Measurements from ENCODE around the gene PGA5.
"Not testable (repeated sequence)": the region's sequence is repeated elsewhere in the genome, so short reads cannot be mapped to it uniquely, and the experiment has no call there.

The PGA5 gene
- total RNA-seq: 0 reads per million in 2 donors

GRCh38 chr11:61240875-61241274 lies at the start of gene PGA5:
Gene PGA5 (plus strand): TSS chr11:61241175. CDS start chr11:61241227, 52 bp downstream.
- not testable (repeated sequence) for DNase-seq

GRCh38 chr11:61193596-61193995 lies 47.4 kb upstream of the PGA5 start:
- no peak for DNase-seq

- no peak for DNase-seq
Measured at GRCh38 chr11:61194169-61194671, 46.8 kb upstream of the PGA5 start.

GRCh38 chr11:61194981-61195695 lies 45.8 kb upstream of the PGA5 start:
- DNase-seq: no peak

- DNase-seq: no peak
Measured at GRCh38 chr11:61195719-61196118, 45.3 kb upstream of the PGA5 start.

GRCh38 chr11:61198361-61198760 lies 42.6 kb upstream of the PGA5 start:
- DNase-seq: no peak

- no peak for DNase-seq
Measured at GRCh38 chr11:61198948-61199523, 41.9 kb upstream of the PGA5 start.

- DNase-seq: no peak
Measured at GRCh38 chr11:61201476-61201875, 39.5 kb upstream of the PGA5 start.

- DNase-seq: not testable (repeated sequence)
Measured at GRCh38 chr11:61202950-61203746, 37.8 kb upstream of the PGA5 start, which contains the start of gene PGA3. Gene PGA3 (plus strand): TSS chr11:61203515. CDS start chr11:61203565, 50 bp downstream.

- not testable (repeated sequence) for DNase-seq
Measured at GRCh38 chr11:61203873-61204272, 37.1 kb upstream of the PGA5 start.

- not testable (repeated sequence) for DNase-seq
Measured at GRCh38 chr11:61204502-61205059, 36.4 kb upstream of the PGA5 start.

GRCh38 chr11:61207636-61208310 lies 33.2 kb upstream of the PGA5 start:
- not testable (repeated sequence) for DNase-seq

GRCh38 chr11:61210629-61211028 lies 30.3 kb upstream of the PGA5 start:
- not testable (repeated sequence) for DNase-seq

- not testable (repeated sequence) for DNase-seq
Measured at GRCh38 chr11:61211327-61211952, 29.5 kb upstream of the PGA5 start.

GRCh38 chr11:61212202-61212601 lies 28.8 kb upstream of the PGA5 start:
- DNase-seq: not testable (repeated sequence)

- DNase-seq: not testable (repeated sequence)
Measured at GRCh38 chr11:61213711-61214324, 27.2 kb upstream of the PGA5 start.

- not testable (repeated sequence) for DNase-seq
Measured at GRCh38 chr11:61218306-61218705, 22.7 kb upstream of the PGA5 start.

GRCh38 chr11:61219016-61219415 lies 22.0 kb upstream of the PGA5 start:
- DNase-seq: not testable (repeated sequence)

GRCh38 chr11:61222047-61222446 lies 18.9 kb upstream of the PGA5 start, which contains the start of gene PGA4:
Gene PGA4 (plus strand): TSS chr11:61222347. CDS start chr11:61222401, 54 bp downstream.
- DNase-seq: not testable (repeated sequence)

- not testable (repeated sequence) for DNase-seq
Measured at GRCh38 chr11:61222692-61223091, 18.3 kb upstream of the PGA5 start.

Data from activated gamma-delta T cell (primary cell).